ENCODE data around the gene RIOK2.
"Not testable (repeated sequence)": the region's sequence is repeated elsewhere in the genome, so short reads cannot be mapped to it uniquely, and the experiment has no call there.

RIOK2 gene

GRCh38 chr5:97208714-97209113 lies 25.7 kb upstream of the RIOK2 start:
- no peak for FAIRE-seq
- TF ChIP-seq SPI1 (IDR thresholded peaks at IDR 0.05; ENCODE audit: low read depth, low read length) (no peak), POLR2A (IDR thresholded peaks at IDR 0.05; ENCODE audit: low read depth, low read length) (no peak), TAF1 (IDR thresholded peaks at IDR 0.05; ENCODE audit: low read depth, low read length) (no peak), POLR2AphosphoS5 (IDR thresholded peaks at IDR 0.05; ENCODE audit: low read depth, low read length) (no peak), POU2F2 (IDR thresholded peaks at IDR 0.05; ENCODE audit: low read depth, low read length) (no peak), PAX5 (IDR thresholded peaks at IDR 0.05; ENCODE audit: insufficient read depth, low read length, severe bottlenecking) (no peak)
- no peak for DNase-seq (ENCODE audit: insufficient read length, low spot score)

GRCh38 chr5:97208184-97208713 lies 25.2 kb upstream of the RIOK2 start:
- no peak for TF ChIP-seq SPI1 (IDR thresholded peaks at IDR 0.05; ENCODE audit: low read depth, low read length)
- no peak for TF ChIP-seq POLR2A (IDR thresholded peaks at IDR 0.05; ENCODE audit: low read depth, low read length)
- TF ChIP-seq POLR2AphosphoS5 (IDR thresholded peaks at IDR 0.05; ENCODE audit: low read depth, low read length), result no peak
- no peak for TF ChIP-seq PAX5 (IDR thresholded peaks at IDR 0.05; ENCODE audit: insufficient read depth, low read length, severe bottlenecking)
- TF ChIP-seq TAF1 (IDR thresholded peaks at IDR 0.05; ENCODE audit: low read depth, low read length), result no peak
- no peak for TF ChIP-seq POU2F2 (IDR thresholded peaks at IDR 0.05; ENCODE audit: low read depth, low read length)
- FAIRE-seq, result no peak
- DNase-seq (ENCODE audit: insufficient read length, low spot score), result no peak

GRCh38 chr5:97194366-97194765 lies 11.3 kb upstream of the RIOK2 start:
- FAIRE-seq (peak; percentile 76), DNase-seq (ENCODE audit: insufficient read length, low spot score) (no peak)
- no peak for TF ChIP-seq PAX5 (IDR thresholded peaks at IDR 0.05; ENCODE audit: insufficient read depth, low read length, severe bottlenecking)
- TF ChIP-seq POLR2AphosphoS5 (IDR thresholded peaks at IDR 0.05; ENCODE audit: low read depth, low read length), result no peak
- TF ChIP-seq POLR2A (IDR thresholded peaks at IDR 0.05; ENCODE audit: low read depth, low read length), result no peak
- no peak for TF ChIP-seq POU2F2 (IDR thresholded peaks at IDR 0.05; ENCODE audit: low read depth, low read length)
- no peak for TF ChIP-seq TAF1 (IDR thresholded peaks at IDR 0.05; ENCODE audit: low read depth, low read length)
- TF ChIP-seq SPI1 (IDR thresholded peaks at IDR 0.05; ENCODE audit: low read depth, low read length), result no peak

GRCh38 chr5:97193355-97193688 lies 10.3 kb upstream of the RIOK2 start:
- TF ChIP-seq TAF1 (IDR thresholded peaks at IDR 0.05; ENCODE audit: low read depth, low read length) (no peak), POLR2AphosphoS5 (IDR thresholded peaks at IDR 0.05; ENCODE audit: low read depth, low read length) (no peak), POLR2A (IDR thresholded peaks at IDR 0.05; ENCODE audit: low read depth, low read length) (no peak), PAX5 (IDR thresholded peaks at IDR 0.05; ENCODE audit: insufficient read depth, low read length, severe bottlenecking) (no peak), POU2F2 (IDR thresholded peaks at IDR 0.05; ENCODE audit: low read depth, low read length) (no peak), SPI1 (IDR thresholded peaks at IDR 0.05; ENCODE audit: low read depth, low read length) (no peak)

GRCh38 chr5:97192580-97193354 lies 9.7 kb upstream of the RIOK2 start:
- no peak for TF ChIP-seq SPI1 (IDR thresholded peaks at IDR 0.05; ENCODE audit: low read depth, low read length)
- no peak for TF ChIP-seq POLR2A (IDR thresholded peaks at IDR 0.05; ENCODE audit: low read depth, low read length)
- TF ChIP-seq TAF1 (IDR thresholded peaks at IDR 0.05; ENCODE audit: low read depth, low read length), result no peak
- TF ChIP-seq PAX5 (IDR thresholded peaks at IDR 0.05; ENCODE audit: insufficient read depth, low read length, severe bottlenecking), result no peak
- TF ChIP-seq POU2F2 (IDR thresholded peaks at IDR 0.05; ENCODE audit: low read depth, low read length), result no peak
- no peak for TF ChIP-seq POLR2AphosphoS5 (IDR thresholded peaks at IDR 0.05; ENCODE audit: low read depth, low read length)
- DNase-seq (ENCODE audit: insufficient read length, low spot score) (no peak), FAIRE-seq (peak; percentile 65)

More at GRCh38 chr5:97193355-97193688, 10.3 kb upstream of the RIOK2 start:
- FAIRE-seq (no peak), DNase-seq (ENCODE audit: insufficient read length, low spot score) (no peak)

GRCh38 chr5:97191893-97192292 lies 8.8 kb upstream of the RIOK2 start:
- FAIRE-seq, result no peak
- no peak for DNase-seq (ENCODE audit: insufficient read length, low spot score)
- TF ChIP-seq POLR2AphosphoS5 (IDR thresholded peaks at IDR 0.05; ENCODE audit: low read depth, low read length), result no peak
- TF ChIP-seq SPI1 (IDR thresholded peaks at IDR 0.05; ENCODE audit: low read depth, low read length), result no peak
- TF ChIP-seq TAF1 (IDR thresholded peaks at IDR 0.05; ENCODE audit: low read depth, low read length), result no peak
- TF ChIP-seq PAX5 (IDR thresholded peaks at IDR 0.05; ENCODE audit: insufficient read depth, low read length, severe bottlenecking), result no peak
- TF ChIP-seq POLR2A (IDR thresholded peaks at IDR 0.05; ENCODE audit: low read depth, low read length), result no peak
- no peak for TF ChIP-seq POU2F2 (IDR thresholded peaks at IDR 0.05; ENCODE audit: low read depth, low read length)

- not testable (repeated sequence) for FAIRE-seq; DNase-seq (ENCODE audit: insufficient read length, low spot score)
Measured at GRCh38 chr5:97189523-97189922, 6.5 kb upstream of the RIOK2 start.

GRCh38 chr5:97183930-97184213 lies 825 bp upstream of the RIOK2 start:
- FAIRE-seq, result no peak
- no peak for DNase-seq (ENCODE audit: insufficient read length, low spot score)
- TF ChIP-seq POLR2A (IDR thresholded peaks at IDR 0.05; ENCODE audit: low read depth, low read length), result no peak
- no peak for TF ChIP-seq TAF1 (IDR thresholded peaks at IDR 0.05; ENCODE audit: low read depth, low read length)
- no peak for TF ChIP-seq POU2F2 (IDR thresholded peaks at IDR 0.05; ENCODE audit: low read depth, low read length)
- TF ChIP-seq POLR2AphosphoS5 (IDR thresholded peaks at IDR 0.05; ENCODE audit: low read depth, low read length), result no peak
- no peak for TF ChIP-seq PAX5 (IDR thresholded peaks at IDR 0.05; ENCODE audit: insufficient read depth, low read length, severe bottlenecking)
- no peak for TF ChIP-seq SPI1 (IDR thresholded peaks at IDR 0.05; ENCODE audit: low read depth, low read length)

- FAIRE-seq, result no peak
- DNase-seq (ENCODE audit: insufficient read length, low spot score), result no peak
- no peak for TF ChIP-seq TAF1 (IDR thresholded peaks at IDR 0.05; ENCODE audit: low read depth, low read length)
- no peak for TF ChIP-seq POLR2A (IDR thresholded peaks at IDR 0.05; ENCODE audit: low read depth, low read length)
- TF ChIP-seq POLR2AphosphoS5 (IDR thresholded peaks at IDR 0.05; ENCODE audit: low read depth, low read length), result no peak
- TF ChIP-seq SPI1 (IDR thresholded peaks at IDR 0.05; ENCODE audit: low read depth, low read length), result 0 out of 2 replicates have a peak, but pooled peaks have one; percentile 12
- no peak for TF ChIP-seq PAX5 (IDR thresholded peaks at IDR 0.05; ENCODE audit: insufficient read depth, low read length, severe bottlenecking)
- TF ChIP-seq POU2F2 (IDR thresholded peaks at IDR 0.05; ENCODE audit: low read depth, low read length), result no peak
Measured at GRCh38 chr5:97182571-97183099, 412 bp downstream of the RIOK2 start.
